DMS53 treated with DMSO at 0.1 percent for 48 hours (cell line): ENCODE results near the gene PRM2.

Experiments
- DNase-seq: peaks from one replicate; lab custom pipeline; 2025; ENCODE audit not compliant: unreplicated experiment; lab: John Stamatoyannopoulos, UW

The PRM2 gene

DNA sequence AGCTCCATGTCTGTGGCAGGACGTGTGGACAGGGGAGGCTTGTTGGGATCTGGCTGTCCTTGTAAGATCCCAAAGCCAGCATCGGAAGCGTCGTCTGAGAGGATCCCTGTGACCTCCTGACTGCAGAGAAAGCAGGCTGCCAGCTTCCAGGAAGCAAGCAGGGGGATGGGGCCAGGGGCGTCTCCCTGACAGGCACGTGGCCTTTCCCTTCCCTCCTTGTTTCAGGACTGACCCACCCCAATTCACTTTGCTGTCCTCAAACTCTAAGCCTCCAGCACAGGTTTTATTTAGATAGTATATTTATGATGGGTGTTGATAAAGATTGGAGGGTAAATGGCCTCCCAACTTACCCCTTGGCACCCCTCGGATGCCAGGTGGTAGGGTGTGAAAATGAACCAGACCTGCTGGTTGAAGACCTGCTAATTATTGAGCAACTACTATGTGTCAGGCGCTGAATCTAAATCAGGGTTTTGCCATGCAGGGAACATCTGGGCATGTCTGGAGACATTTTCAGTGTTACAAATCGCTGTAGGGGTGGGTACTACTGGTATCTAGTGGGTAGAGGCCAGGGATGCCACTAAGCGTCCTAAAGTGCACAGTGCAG is 44.8 kb downstream of the PRM2 start:
- DNase-seq: no peak

DNA sequence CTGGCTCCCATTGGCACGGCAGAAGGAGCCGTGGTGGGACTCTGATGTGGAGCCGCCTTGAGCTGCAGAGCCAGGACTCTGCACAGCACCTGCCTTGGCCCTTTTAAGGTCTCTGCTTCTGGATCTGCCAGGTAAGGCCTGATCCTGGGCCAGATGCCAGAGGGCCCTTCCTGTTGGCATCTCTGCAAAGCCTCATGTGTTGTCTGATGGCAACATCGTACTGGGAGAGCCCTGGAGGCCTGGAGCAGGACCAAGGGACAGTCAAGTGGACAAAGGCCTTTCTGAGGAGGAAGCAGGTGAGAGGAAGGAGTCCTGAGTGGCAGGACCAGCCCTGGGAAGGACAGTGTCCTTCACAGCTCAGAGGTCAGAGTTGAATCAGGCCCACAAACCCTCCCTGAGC is 46.4 kb downstream of the PRM2 start:
- no peak for DNase-seq

DNA sequence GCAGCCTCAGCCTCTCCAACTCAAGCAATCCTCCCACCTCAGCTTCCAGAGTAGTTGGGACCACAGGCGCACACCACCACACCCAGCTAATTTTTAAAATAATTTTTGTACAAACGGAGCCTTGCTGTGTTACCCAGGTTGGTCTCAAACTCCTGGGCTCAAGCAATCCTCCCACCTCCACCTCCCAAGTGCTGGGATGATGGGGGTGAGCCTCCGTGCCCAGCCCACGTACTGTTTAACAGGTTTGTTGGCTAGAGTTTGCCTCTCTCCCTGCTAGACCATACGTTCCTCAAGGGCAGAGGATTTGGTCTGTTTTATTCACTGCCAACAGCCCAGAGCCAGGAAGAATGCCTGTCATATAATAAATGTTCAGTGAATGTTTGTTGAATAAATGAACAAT is 46.8 kb downstream of the PRM2 start:
- DNase-seq: no peak

DNA sequence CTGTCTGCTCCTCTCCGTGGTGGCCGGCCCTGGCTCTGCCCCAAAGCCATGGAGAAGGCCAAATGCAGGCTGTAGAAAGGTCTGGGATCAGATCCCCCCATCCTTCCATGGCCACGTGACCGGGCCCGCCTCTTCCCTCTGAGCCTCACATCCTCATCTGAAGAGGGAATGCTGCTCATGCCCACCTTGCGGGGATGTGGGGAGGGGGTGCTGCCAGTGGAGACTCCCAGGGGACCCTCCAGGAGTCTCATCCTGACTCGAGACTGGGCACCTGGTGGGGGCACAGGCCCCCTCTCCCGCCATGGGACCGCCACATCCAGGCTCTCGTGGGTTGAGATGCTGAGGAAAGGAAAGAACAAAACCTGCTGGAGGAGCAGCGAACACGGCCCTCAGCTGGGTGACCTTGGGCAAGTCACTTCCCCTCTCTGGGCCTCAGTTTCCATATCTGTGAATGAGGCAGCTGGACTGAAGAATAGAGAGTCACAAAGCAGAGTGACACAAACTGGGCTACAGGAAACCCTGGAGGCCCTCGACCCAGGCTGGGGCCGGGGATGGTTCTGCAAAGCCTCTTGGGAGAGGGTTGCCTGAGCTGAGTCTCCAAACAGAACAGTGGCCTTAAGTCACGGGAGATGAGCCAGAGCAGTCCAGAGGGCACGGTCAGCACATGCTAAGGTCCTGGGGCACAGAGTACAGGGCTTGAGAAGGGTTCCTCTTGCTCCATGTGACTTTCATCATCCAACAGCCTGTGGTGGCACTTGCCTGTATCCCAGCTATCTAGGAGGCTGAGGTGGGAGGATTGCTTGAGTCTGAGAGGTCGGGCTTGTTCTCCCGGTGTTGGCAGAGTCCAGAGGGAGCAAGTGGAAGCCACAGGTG is 50.4 kb downstream of the PRM2 start:
- DNase-seq: no peak
